HFF-Myc (cell line): Measurements from ENCODE around the gene MBNL1.

Experiments used
- DNase-seq: peaks from one replicate; pipeline ENCODE4 v3.0.0-alpha.2; 2011; ENCODE audit warnings: low read depth; ENCODE audit errors: extremely low read depth
- H3K4me3 ChIP-seq: replicated peaks from 2 replicates; pipeline ENCODE4 v1.5.1; 2011; ENCODE audit warnings: low read depth, mild to moderate bottlenecking, control low read depth, low read length
- CTCF ChIP-seq: IDR thresholded peaks from 2 replicates; pipeline ENCODE4 v1.5.1; 2012; ENCODE audit warnings: mild to moderate bottlenecking, low read depth, low read length, control low read depth; ENCODE audit errors: missing control alignments

Gene MBNL1

GRCh38 chr3:152471814-152472671 lies 203.3 kb downstream of the MBNL1 start:
- no peak overlapping the region for H3K4me3 ChIP-seq
- peak; percentile 65 for TF ChIP-seq CTCF
- peak; percentile 33 for DNase-seq

GRCh38 chr3:152472672-152472954 lies 203.9 kb downstream of the MBNL1 start:
- TF ChIP-seq CTCF: no peak
- no peak overlapping the region for H3K4me3 ChIP-seq
- DNase-seq: no peak

- DNase-seq: peak; percentile 26
- TF ChIP-seq CTCF: peak; percentile 45
- H3K4me3 ChIP-seq: no peak overlapping the region
Observed at GRCh38 chr3:152474585-152474984, 205.9 kb downstream of the MBNL1 start.

GRCh38 chr3:152477422-152477821 lies 208.7 kb downstream of the MBNL1 start:
- no peak for DNase-seq
- TF ChIP-seq CTCF: no peak

GRCh38 chr3:152480282-152480953 lies 211.7 kb downstream of the MBNL1 start:
- DNase-seq: no peak

More at GRCh38 chr3:152477422-152477821, 208.7 kb downstream of the MBNL1 start:
- no peak overlapping the region for H3K4me3 ChIP-seq

GRCh38 chr3:152486364-152486763 lies 217.6 kb downstream of the MBNL1 start:
- DNase-seq: no peak
- TF ChIP-seq CTCF: no peak
- no peak overlapping the region for H3K4me3 ChIP-seq

More at GRCh38 chr3:152480282-152480953, 211.7 kb downstream of the MBNL1 start:
- H3K4me3 ChIP-seq: no peak overlapping the region
- TF ChIP-seq CTCF: no peak
